NOMO-1 treated with DMSO at 0.1 percent for 48 hours (cell line): ENCODE results near the gene SDHAF2.
"Not testable (repeated sequence)": the region's sequence is repeated elsewhere in the genome, so short reads cannot be mapped to it uniquely, and the experiment has no call there.

Experiments used
- DNase-seq: peaks from one replicate; lab custom pipeline; 2025; ENCODE audit not compliant: unreplicated experiment; lab: John Stamatoyannopoulos, UW

SDHAF2 gene

GRCh38 chr11:61474013-61474643 is 44.2 kb downstream of the SDHAF2 start:
- no peak for DNase-seq

- DNase-seq, result no peak
Observed at GRCh38 chr11:61475433-61475832, 45.5 kb downstream of the SDHAF2 start.

GRCh38 chr11:61476371-61476770 is 46.4 kb downstream of the SDHAF2 start:
- no peak for DNase-seq

GRCh38 chr11:61477126-61477525 is 47.2 kb downstream of the SDHAF2 start:
- no peak for DNase-seq

- DNase-seq, result peak; percentile 12
Observed at GRCh38 chr11:61477727-61478148, 47.8 kb downstream of the SDHAF2 start.

GRCh38 chr11:61479360-61480058 is 49.6 kb downstream of the SDHAF2 start:
- DNase-seq, result not testable (repeated sequence)

GRCh38 chr11:61480261-61480993 is 50.5 kb downstream of the SDHAF2 start:
- DNase-seq, result no peak

GRCh38 chr11:61480994-61481335 is 51.0 kb downstream of the SDHAF2 start:
- DNase-seq, result no peak

GRCh38 chr11:61481806-61482205 is 51.9 kb downstream of the SDHAF2 start:
- DNase-seq, result no peak

- DNase-seq, result no peak
Observed at GRCh38 chr11:61482513-61482912, 52.6 kb downstream of the SDHAF2 start.

GRCh38 chr11:61484541-61484940 is 54.6 kb downstream of the SDHAF2 start:
- DNase-seq, result no peak

GRCh38 chr11:61485080-61485479 is 55.2 kb downstream of the SDHAF2 start:
- DNase-seq, result no peak

GRCh38 chr11:61486011-61486620 is 56.2 kb downstream of the SDHAF2 start:
- DNase-seq, result no peak

- DNase-seq, result no peak
Observed at GRCh38 chr11:61486779-61487178, 56.9 kb downstream of the SDHAF2 start.

- no peak for DNase-seq
Observed at GRCh38 chr11:61487342-61488025, 57.6 kb downstream of the SDHAF2 start.

GRCh38 chr11:61488651-61489291 is 58.8 kb downstream of the SDHAF2 start:
- DNase-seq, result no peak

- no peak for DNase-seq
Observed at GRCh38 chr11:61489833-61490721, 60.2 kb downstream of the SDHAF2 start.

- no peak for DNase-seq
Observed at GRCh38 chr11:61491736-61492395, 61.9 kb downstream of the SDHAF2 start.

- DNase-seq, result no peak
Observed at GRCh38 chr11:61494381-61494961, 64.5 kb downstream of the SDHAF2 start.
